Neural cell (in vitro differentiated cells): Measurements from ENCODE around the gene SATL1. TPM values are rescaled to one million over a fixed set of nuclear protein-coding genes. Genes with fewer than 3 reads are reported as not detected.

ENCODE experiments used
- H2AFZ ChIP-seq: fragments of 200-600, 300-800 bp; sonication (generic), shearing (Covaris generic); 2 replicates; pipeline ENCODE4 v1.6.0; 2014; ENCODE audit warnings: low read depth, mild to moderate bottlenecking, antibody characterized with exemption, low read length, moderate library complexity
- H3F3A ChIP-seq: fragments of 200-600 bp; shearing (Covaris generic); 2 replicates; pipeline ENCODE4 v1.6.1; 2016; ENCODE audit warnings: mild to moderate bottlenecking, moderate library complexity, mixed read lengths, antibody characterized with exemption, low read length; ENCODE audit not compliant: insufficient read depth, poor library complexity, severe bottlenecking
- H3K27ac ChIP-seq: fragments of 200-600, 300-800 bp; sonication (generic), shearing (Covaris generic); 2 replicates; pipeline ENCODE4 v1.5.1; 2014; ENCODE audit warnings: mild to moderate bottlenecking, low read length, moderate library complexity
- H3K27me3 ChIP-seq: fragments of 300-800, 200-600 bp; sonication (generic), shearing (Covaris generic); 2 replicates; pipeline ENCODE4 v1.6.0; 2014; ENCODE audit warnings: mild to moderate bottlenecking, low read depth, low read length, moderate library complexity; ENCODE audit not compliant: insufficient read depth
- H3K36me3 ChIP-seq: fragments of 300-800, 200-600 bp; sonication (generic), shearing (Covaris generic); 2 replicates; pipeline ENCODE4 v1.5.1; 2014; ENCODE audit warnings: mild to moderate bottlenecking, antibody characterized with exemption, low read length, moderate library complexity; ENCODE audit not compliant: insufficient read depth
- H3K4me2 ChIP-seq: fragments of 300-800, 200-600 bp; sonication (generic), shearing (Covaris generic); 2 replicates; pipeline ENCODE4 v1.6.0; 2014; ENCODE audit warnings: mild to moderate bottlenecking, low read length
- H3K4me3 ChIP-seq: fragments of 300-800, 200-600 bp; sonication (generic), shearing (Covaris generic); 2 replicates; pipeline ENCODE4 v1.5.1; 2014; ENCODE audit warnings: mild to moderate bottlenecking, low read length, moderate library complexity
- H3K79me2 ChIP-seq: fragments of 200-600 bp; shearing (Covaris generic); replicated peaks from 2 replicates; pipeline ENCODE4 v1.6.0; 2014; ENCODE audit warnings: mild to moderate bottlenecking, low read length, moderate library complexity; ENCODE audit not compliant: insufficient read depth
- H3K9ac ChIP-seq: fragments of 300-800, 200-600 bp; sonication (generic), shearing (Covaris generic); 2 replicates; pipeline ENCODE4 v1.6.1; 2016; ENCODE audit warnings: mild to moderate bottlenecking, low read length, mixed read lengths
- H3K9me2 ChIP-seq: fragments of 200-600 bp; shearing (Covaris generic); 2 replicates; pipeline ENCODE4 v1.6.1; 2016; ENCODE audit warnings: mild to moderate bottlenecking, low read length, mixed read lengths; ENCODE audit not compliant: insufficient read depth
- H3K9me3 ChIP-seq: fragments of 200-600, 300-800 bp; sonication (generic), shearing (Covaris generic); 2 replicates; pipeline ENCODE4 v1.6.1; 2016; ENCODE audit warnings: mild to moderate bottlenecking, mixed run types, low read length, moderate library complexity, mixed read lengths
- H4K20me1 ChIP-seq: fragments of 200-600 bp; shearing (Covaris generic); 2 replicates; pipeline ENCODE4 v1.6.1; 2016; ENCODE audit warnings: mild to moderate bottlenecking, mixed run types; ENCODE audit not compliant: insufficient read depth
- CTCF ChIP-seq: fragments of 450-650 bp; IDR thresholded peaks from 2 replicates; pipeline ENCODE4 v1.5.1; 2014; ENCODE audit warnings: antibody characterized with exemption, mild to moderate bottlenecking, moderate library complexity; ENCODE audit not compliant: poor library complexity, severe bottlenecking
- EP300 ChIP-seq: fragments of 450-650 bp; conservative IDR thresholded peaks from 2 replicates; pipeline ENCODE4 v1.6.1; 2014; ENCODE audit warnings: antibody characterized with exemption, mild to moderate bottlenecking, moderate library complexity; ENCODE audit not compliant: poor library complexity, severe bottlenecking
- EZH2 ChIP-seq: fragments of 200-600, 300-800 bp; shearing (Covaris generic), sonication (generic); IDR thresholded peaks from 2 replicates; pipeline ENCODE4 v1.6.1; 2014; ENCODE audit warnings: antibody characterized with exemption, low read length, borderline replicate concordance, mild to moderate bottlenecking; ENCODE audit not compliant: insufficient read depth, poor library complexity, severe bottlenecking
- MXI1 ChIP-seq: fragments of 450-650 bp; conservative IDR thresholded peaks from 2 replicates; pipeline ENCODE4 v1.6.1; 2014; ENCODE audit warnings: antibody characterized with exemption, mild to moderate bottlenecking; ENCODE audit not compliant: poor library complexity, severe bottlenecking
- POLR2AphosphoS5 ChIP-seq: IDR thresholded peaks from 2 replicates; pipeline ENCODE4 v1.6.1; 2012
- RAD21 ChIP-seq: fragments of 450-650 bp; conservative IDR thresholded peaks from 2 replicates; pipeline ENCODE4 v1.6.1; 2014; ENCODE audit warnings: antibody characterized with exemption, mild to moderate bottlenecking, moderate library complexity
- REST ChIP-seq: IDR thresholded peaks from 2 replicates; pipeline ENCODE4 v1.6.1; 2012; ENCODE audit warnings: borderline replicate concordance
- SMC3 ChIP-seq: fragments of 450-650 bp; conservative IDR thresholded peaks from 2 replicates; pipeline ENCODE4 v1.6.1; 2014; ENCODE audit warnings: antibody characterized with exemption, mild to moderate bottlenecking, moderate library complexity; ENCODE audit not compliant: poor library complexity
- TAF1 ChIP-seq: IDR thresholded peaks from 2 replicates; pipeline ENCODE4 v1.6.1; 2012; ENCODE audit warnings: low read depth
- polyA plus RNA-seq: library from polyadenylated mRNA; depleted of rRNA; stranded (reverse); fragments of >200 nt; gene quantifications from 2 replicates; pipeline ENCODE4 v1.2.3, GENCODE V29; 2014

Gene SATL1
- polyA plus RNA-seq, 1 donor from 2014 or later, result 2.6 TPM

GRCh38 chrX:85223359-85223758 lies 20.2 kb downstream of the SATL1 start:
- TF ChIP-seq TAF1 (no peak), SMC3 (no peak), POLR2AphosphoS5 (no peak), EP300 (no peak), RAD21 (no peak)
- Histone ChIP-seq H2AFZ (no peak overlapping the region), H3K9me3 (no peaks in the 10 kb centered on the region), H3K4me2 (no peak overlapping the region), H3K27me3 (no peaks in the 10 kb centered on the region), H3K4me3 (no peak overlapping the region), H3K79me2 (no peaks in the 10 kb centered on the region), H3F3A (no peaks in the 10 kb centered on the region), H4K20me1 (no peaks in the 10 kb centered on the region), H3K36me3 (no peaks in the 10 kb centered on the region), H3K9ac (no peak overlapping the region), H3K27ac (no peak overlapping the region), H3K9me2 (no peaks in the 10 kb centered on the region)

- Histone ChIP-seq H3K27me3 (no peaks in the 10 kb centered on the region), H3K9me3 (no peaks in the 10 kb centered on the region), H3K9me2 (no peaks in the 10 kb centered on the region), H3K36me3 (no peaks in the 10 kb centered on the region), H3F3A (no peaks in the 10 kb centered on the region), H4K20me1 (no peaks in the 10 kb centered on the region), H3K9ac (no peak overlapping the region), H3K4me3 (no peak overlapping the region), H3K79me2 (no peaks in the 10 kb centered on the region), H2AFZ (no peak overlapping the region), H3K27ac (no peak overlapping the region), H3K4me2 (no peak overlapping the region)
- no peak for TF ChIP-seq RAD21
- no peak for TF ChIP-seq POLR2AphosphoS5
- TF ChIP-seq TAF1, result no peak
- no peak for TF ChIP-seq MXI1
- no peak for TF ChIP-seq REST
- TF ChIP-seq EZH2, result no peak
- no peak for TF ChIP-seq EP300
These were observed 22.2 kb downstream of the SATL1 start for GRCh38 chrX:85221361-85221760.

GRCh38 chrX:85215946-85216345 lies 27.6 kb downstream of the SATL1 start:
- Histone ChIP-seq H3K36me3 (no peaks in the 10 kb centered on the region), H3K4me2 (no peak overlapping the region), H2AFZ (no peak overlapping the region), H3K9me3 (no peaks in the 10 kb centered on the region), H3K27ac (no peak overlapping the region), H3F3A (no peaks in the 10 kb centered on the region), H3K79me2 (no peaks in the 10 kb centered on the region), H3K9me2 (no peaks in the 10 kb centered on the region), H3K9ac (no peak overlapping the region), H4K20me1 (no peaks in the 10 kb centered on the region), H3K27me3 (no peaks in the 10 kb centered on the region), H3K4me3 (no peak overlapping the region)
- TF ChIP-seq SMC3 (no peak), POLR2AphosphoS5 (no peak), RAD21 (no peak), CTCF (no peak), EZH2 (no peak), REST (no peak), TAF1 (no peak), EP300 (no peak)
